ENCODE results near the gene UCP3.

UCP3 gene

DNA sequence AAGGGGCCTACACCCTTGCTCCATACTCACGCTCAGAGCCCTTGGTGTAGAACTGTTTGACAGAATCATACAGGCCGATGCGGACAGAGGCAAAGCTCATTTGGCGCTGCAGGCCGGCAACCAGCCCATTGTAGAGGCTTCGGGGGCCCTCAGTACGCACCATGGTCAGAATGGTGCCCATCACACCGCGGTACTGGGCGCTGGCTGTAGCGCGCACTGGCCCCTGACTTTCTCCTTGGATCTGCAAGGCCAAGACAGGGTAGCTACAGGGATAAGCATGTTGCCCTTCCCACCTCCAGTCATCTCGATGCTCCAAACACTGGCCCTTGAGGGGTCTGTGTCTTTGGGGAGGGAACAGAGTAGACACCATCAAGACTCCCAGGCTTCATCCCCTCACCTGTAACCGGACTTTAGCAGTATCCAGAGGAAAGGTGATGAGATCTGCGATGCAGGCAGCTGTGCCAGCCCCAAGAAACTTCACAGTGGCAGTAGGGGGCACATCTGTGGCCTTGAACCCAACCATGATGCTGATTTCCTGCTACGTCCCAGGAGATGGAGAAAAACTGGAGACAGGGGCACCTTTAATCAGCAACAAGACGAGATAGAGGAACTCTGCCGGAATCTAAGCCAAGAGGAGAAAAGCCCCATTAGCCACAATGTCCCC lies 30.9 kb downstream of the UCP3 start:
- no peak for DNase-seq (ENCODE audit: low spot score)

DNA sequence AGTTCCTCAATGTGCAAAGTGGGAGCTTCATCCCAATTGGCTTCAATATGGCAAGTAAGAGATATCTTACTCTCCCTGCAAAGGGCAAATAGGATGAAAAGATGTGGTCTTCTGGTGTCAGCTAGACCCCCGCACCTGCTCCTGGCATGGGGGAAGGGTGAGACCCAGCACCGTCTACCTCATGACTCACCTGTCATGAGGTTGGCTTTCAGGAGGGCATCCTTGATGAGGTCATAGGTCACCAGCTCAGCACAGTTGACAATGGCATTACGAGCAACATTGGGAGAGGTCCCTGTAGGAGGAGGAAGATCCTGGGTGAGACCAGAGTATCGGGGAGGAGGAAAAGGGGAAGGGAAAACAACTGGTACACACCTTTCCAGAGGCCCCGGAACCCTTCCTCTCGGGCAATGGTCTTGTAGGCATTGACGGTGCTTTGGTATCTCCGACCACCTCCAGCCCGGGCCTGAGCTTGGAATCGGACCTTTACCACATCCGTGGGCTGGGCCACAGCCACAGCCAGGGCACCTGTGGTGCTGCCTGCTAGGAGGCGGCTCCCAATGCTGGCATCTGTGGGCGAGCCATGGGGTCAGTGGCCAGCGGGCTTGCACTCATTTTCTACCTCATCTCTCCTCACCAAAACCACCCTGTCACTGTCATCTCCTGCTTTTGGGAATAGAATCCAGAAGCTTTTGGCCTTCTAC lies 32.3 kb downstream of the UCP3 start:
- no peak for DNase-seq (ENCODE audit: low spot score)

DNA sequence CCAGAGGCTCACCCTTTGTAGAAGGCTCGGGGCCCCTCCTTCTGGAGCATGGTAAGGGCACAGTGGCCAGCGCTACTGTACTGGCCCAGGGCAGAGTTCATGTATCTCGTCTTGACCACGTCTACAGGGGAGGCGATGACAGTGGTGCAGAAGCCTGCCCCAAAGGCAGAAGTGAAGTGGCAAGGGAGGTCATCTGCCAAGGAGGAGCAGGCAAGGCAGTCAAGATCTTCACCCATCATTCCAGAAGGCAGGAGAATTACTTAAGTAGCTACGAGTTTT lies 33.5 kb downstream of the UCP3 start:
- no peak for DNase-seq (ENCODE audit: low spot score)

DNA sequence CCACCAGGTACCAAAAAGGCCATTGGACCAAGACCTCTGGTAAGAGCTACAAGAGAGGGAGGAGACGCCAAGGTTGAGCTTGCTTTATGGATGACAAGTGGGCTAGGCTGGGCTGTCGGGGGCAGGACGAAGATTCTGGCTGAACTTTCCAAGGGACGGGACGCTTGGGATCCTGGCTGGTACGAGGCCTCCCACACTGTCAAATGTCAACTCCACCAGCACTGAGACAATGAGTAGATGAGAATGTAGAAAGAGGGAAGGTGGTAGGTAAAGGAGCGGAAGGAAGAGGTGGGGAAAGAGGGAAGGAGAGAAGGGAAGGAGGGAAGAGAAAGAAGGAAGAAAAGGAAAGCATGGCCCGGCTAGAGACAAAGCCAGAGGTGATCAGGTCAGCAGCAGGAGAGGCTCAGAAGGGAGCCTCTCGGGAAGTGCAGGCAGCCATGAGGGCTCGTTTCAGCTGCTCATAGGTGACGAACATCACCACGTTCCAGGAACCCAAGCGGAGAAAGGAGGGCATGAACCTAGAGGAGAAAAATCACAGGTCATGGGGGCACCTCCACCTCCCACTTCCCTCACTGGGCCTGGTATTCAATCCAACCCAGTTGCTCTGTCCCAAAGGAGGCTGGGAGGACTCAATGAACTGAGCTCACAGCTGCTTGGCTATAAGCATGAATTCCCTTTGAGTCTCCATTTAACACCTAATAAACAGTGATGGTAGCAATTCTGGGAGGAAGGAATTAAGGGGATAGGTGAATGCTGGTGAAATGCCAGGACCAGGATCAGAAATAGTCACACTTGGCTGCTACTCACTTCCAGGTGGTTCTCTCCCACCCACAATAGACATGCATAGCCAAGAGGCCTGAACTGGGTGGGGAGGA lies 34.0 kb downstream of the UCP3 start:
- DNase-seq (ENCODE audit: low spot score), result no peak

- no peak for DNase-seq (ENCODE audit: low spot score)
Observed at GRCh38 chr11:73972620-73973449, 36.0 kb downstream of the UCP3 start.

DNA sequence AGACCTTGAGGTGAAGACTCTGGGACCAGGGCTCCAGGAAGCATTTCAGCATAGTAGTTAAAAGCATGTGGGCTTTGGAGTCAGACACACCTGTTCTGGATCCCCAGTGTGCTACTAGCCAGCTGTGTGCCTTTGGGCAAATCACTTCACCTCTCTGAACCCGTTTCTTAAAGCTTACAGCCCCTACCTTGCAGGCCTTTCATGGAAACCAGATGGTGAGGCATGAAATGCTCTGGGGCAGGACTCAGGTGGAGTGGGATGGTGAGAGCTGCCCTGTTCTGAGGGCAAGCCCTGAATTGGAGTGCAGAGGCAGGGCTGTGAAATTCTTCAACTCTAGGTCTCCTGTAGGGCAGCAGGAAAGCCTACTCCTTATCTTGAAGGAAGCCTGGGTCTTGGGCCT lies 36.7 kb downstream of the UCP3 start:
- DNase-seq (ENCODE audit: low spot score), result no peak

GRCh38 chr11:73971175-73971719 lies 37.6 kb downstream of the UCP3 start:
- peak; percentile 41 for DNase-seq (ENCODE audit: low spot score)

- DNase-seq (ENCODE audit: low spot score), result peak; percentile 71
Observed at GRCh38 chr11:73969991-73970800, 38.7 kb downstream of the UCP3 start.

GRCh38 chr11:73969091-73969490 lies 39.8 kb downstream of the UCP3 start:
- no peak for DNase-seq (ENCODE audit: low spot score)

DNA sequence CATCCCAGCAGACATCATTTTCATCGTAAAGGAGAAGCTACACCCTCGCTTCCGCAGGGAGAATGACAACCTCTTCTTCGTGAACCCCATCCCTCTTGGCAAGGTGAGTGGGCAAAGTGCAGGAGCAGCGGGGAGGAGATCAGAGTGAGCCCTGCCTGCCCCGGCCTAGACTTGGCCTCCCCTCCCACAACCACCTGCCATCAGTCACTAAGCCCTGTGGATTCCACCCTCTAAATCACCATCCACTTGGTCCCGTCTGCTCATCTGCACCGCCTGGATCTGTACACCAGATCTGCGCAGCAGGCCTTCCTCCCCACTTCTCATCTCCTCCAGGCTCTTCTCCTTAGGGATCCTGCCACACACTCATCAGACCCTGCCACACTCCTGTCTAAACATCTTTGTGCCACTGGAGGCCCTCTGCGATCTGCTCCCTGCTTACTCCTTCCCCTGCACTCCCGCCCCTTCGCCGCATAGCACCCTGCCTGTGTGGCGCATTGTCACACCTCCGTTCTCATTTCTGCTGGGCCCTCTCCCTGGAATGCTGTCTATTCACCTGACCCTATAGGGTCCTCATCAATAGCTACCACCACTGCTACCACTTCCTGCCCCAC lies 40.4 kb downstream of the UCP3 start:
- no peak for DNase-seq (ENCODE audit: low spot score)

- DNase-seq (ENCODE audit: low spot score), result no peak
Observed at GRCh38 chr11:73965764-73966121, 43.1 kb downstream of the UCP3 start.

GRCh38 chr11:73965076-73965763 lies 43.7 kb downstream of the UCP3 start:
- no peak for DNase-seq (ENCODE audit: low spot score)

DNA sequence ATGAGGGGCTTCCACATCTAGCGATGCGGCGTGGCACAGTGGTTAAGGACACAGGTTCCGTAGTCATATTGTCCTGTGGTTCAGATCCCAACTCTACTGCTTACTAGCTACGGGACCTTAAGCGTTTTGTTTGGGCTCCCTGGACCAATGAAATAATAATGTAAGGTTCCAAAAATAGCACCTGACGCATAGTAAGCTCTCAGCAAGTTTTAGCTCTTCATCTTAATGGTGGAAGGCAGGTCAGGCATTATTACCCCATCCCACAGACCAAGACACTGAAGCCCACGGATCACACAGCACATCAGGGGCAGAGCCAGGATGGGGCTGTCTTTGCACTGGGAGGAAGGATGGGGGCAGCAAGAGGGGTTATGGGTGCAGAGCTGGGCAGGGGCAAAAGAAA lies 45.0 kb downstream of the UCP3 start:
- no peak for DNase-seq (ENCODE audit: low spot score)

- no peak for DNase-seq (ENCODE audit: low spot score)
Observed at GRCh38 chr11:73962101-73962705, 46.7 kb downstream of the UCP3 start.

DNA sequence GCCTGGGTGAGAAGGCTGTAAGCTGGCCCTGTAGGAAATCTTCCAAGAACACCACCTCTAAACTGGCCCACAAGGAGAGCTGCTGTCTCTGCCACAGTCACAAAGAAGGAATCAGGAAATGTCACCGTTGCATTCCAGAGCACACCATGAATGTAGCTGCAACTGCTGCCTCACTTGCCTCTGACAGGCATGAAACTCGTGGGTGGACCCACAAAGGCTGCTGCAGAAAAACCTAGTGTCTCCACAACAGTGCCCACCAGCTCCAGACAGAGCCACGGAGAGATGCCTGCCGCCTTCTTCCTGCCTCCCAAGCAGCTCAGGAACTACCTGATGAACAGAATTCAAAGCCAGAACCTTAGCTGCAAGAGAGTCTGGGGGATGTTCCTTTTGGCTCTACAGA lies 47.6 kb downstream of the UCP3 start:
- no peak for DNase-seq (ENCODE audit: low spot score)

DNA sequence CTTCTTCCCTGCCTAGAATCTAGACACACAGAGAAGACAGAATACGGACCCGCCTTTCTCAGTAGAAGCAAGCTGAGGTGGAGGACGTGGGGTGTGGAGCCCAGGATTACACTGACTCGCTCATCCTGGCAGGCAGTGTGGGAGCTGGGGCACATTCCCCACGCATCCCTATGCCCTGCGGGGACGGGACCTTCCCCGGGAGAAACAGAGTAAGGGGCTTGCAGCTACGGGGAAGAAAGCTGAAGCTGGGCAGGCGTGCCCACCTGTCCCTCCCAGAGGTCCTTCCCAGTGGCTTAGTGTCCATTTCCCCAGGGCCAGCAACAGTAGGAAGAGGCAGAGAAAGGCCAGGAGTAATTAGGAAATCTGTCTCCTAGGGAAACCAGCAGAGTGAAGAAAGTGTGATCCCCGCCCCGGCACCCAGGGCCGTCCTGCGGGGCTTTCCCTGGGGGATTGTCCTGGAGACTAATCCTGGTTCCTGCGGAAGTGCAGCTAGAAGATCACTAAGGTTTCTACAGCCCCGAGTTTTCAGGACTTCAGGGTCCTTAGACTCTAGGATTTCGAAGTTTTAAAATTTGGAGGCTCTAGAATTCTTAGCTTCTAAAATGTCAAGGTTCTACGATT lies 50.3 kb downstream of the UCP3 start:
- no peak for DNase-seq (ENCODE audit: low spot score)

DNA sequence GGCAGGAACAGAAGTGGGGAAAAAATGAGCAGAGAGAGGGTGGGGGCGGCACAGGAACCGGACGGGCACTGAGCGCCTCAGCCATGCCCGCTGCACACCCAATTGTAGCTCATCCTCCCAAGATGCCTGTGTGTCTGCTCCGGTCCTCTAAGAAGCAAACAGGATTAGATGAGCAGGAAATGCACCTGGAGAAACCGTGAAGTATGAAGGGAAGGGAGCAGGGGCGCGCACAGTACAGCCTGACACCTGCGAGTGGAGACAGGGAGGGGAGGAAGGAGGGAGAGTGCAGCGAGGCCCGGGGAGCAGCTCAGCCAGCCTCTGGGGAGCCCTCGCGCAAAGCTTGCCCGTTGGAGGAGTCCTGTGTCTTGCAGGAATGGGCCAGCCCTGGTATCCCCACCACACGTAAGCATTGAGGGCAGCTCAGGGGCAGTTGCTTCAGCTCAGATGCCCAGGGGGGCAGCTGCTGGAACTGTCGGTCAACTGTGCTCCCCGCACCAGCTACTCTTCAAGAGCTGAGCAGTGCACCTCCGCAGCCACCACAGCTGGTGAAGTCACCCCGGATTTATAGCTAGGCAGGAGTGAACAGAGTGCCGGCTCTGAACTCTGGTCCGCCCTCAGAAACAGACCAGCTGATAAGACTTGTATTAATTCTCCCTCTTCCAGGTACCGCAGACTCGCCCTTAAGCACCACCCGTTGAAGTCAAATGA lies 51.1 kb downstream of the UCP3 start:
- no peak for DNase-seq (ENCODE audit: low spot score)

- no peak for DNase-seq (ENCODE audit: low spot score)
Observed at GRCh38 chr11:73956876-73957653, 51.8 kb downstream of the UCP3 start.

Data from hematopoietic multipotent progenitor cell treated with erythropoietin and hydrocortisone succinate and interleukin-3 and kit ligand, for 15 days (in vitro differentiated cells).